Measurements from ENCODE around the gene ITGAV. TPM values are rescaled to one million over a fixed set of nuclear protein-coding genes. Genes with fewer than 3 reads are reported as not detected.

Gene ITGAV
- total RNA-seq, 2 experiments from 2014 or later, result 2.9 to 3.7 TPM

GRCh38 chr2:186569897-186570296 lies 20.0 kb upstream of the ITGAV start:
- no peak for TF ChIP-seq CTCF (IDR thresholded peaks at IDR 0.05)
- Histone ChIP-seq H3K27me3 (ENCODE audit: control insufficient read depth in 1 of 2, insufficient read depth in 2 of 2, low read length in 2 of 2) (no peaks in the 10 kb centered on the region), H3K4me1 (ENCODE audit: insufficient read depth, low read length) (no peaks in the 10 kb centered on the region), H3K9me3 (ENCODE audit: control insufficient read depth in 1 of 2, insufficient read depth in 1 of 2, low read length in 2 of 2) (no peaks in the 10 kb centered on the region), H3K4me3 (ENCODE audit: low read length) (no peak overlapping the region), H3K36me3 (ENCODE audit: insufficient read depth, low read length) (no peaks in the 10 kb centered on the region), H3K27ac (ENCODE audit: low read depth in 1 of 2, low read length in 2 of 2) (no peak overlapping the region)
- no peak overlapping the region for H3K27ac Mint-ChIP-seq
- CTCF ChIA-PET, result interaction anchor here (0.7 to 1.2 kb wide), 2 partner anchors 57 to 72 kb away, joined by 3 read pairs; no protein-coding TSS in a partner anchor
- no peak for ATAC-seq (ENCODE audit: poor library complexity)
- H3K4me1 Mint-ChIP-seq (ENCODE audit: low read depth), result no peaks in the 10 kb centered on the region
- intact Hi-C loops (cut with DNase I, micrococcal nuclease), result no loop called here
- H3K4me3 Mint-ChIP-seq, result no peak overlapping the region
- DNase-seq, result no peak
- POLR2A ChIA-PET, result interaction anchor here (1.1 kb wide), 1 partner anchor 19 kb away, joined by 4 read pairs; no protein-coding TSS in a partner anchor
- H3K36me3 Mint-ChIP-seq (ENCODE audit: low read depth), result no peaks in the 10 kb centered on the region
- no peaks in the 10 kb centered on the region for H3K9me3 Mint-ChIP-seq
- peaks cover 7% of the 10 kb centered on the region for H3K27me3 Mint-ChIP-seq

GRCh38 chr2:186570604-186571003 lies 19.3 kb upstream of the ITGAV start:
- Histone ChIP-seq H3K4me1 (ENCODE audit: insufficient read depth, low read length) (no peaks in the 10 kb centered on the region), H3K27me3 (ENCODE audit: control insufficient read depth in 1 of 2, insufficient read depth in 2 of 2, low read length in 2 of 2) (no peaks in the 10 kb centered on the region), H3K27ac (ENCODE audit: low read depth in 1 of 2, low read length in 2 of 2) (no peak overlapping the region), H3K4me3 (ENCODE audit: low read length) (no peak overlapping the region), H3K9me3 (ENCODE audit: control insufficient read depth in 1 of 2, insufficient read depth in 1 of 2, low read length in 2 of 2) (no peaks in the 10 kb centered on the region), H3K36me3 (ENCODE audit: insufficient read depth, low read length) (no peaks in the 10 kb centered on the region)
- ATAC-seq (ENCODE audit: poor library complexity) (no peak), DNase-seq (no peak)
- intact Hi-C loops (cut with DNase I, micrococcal nuclease), result no loop called here
- Mint-ChIP-seq H3K27me3 (peaks cover 4% of the 10 kb centered on the region), H3K9me3 (no peaks in the 10 kb centered on the region), H3K4me3 (no peak overlapping the region), H3K27ac (no peak overlapping the region), H3K4me1 (ENCODE audit: low read depth) (no peaks in the 10 kb centered on the region), H3K36me3 (ENCODE audit: low read depth) (no peaks in the 10 kb centered on the region)
- CTCF ChIA-PET, result interaction anchor here (1.2 kb wide), 1 partner anchor 71 kb away, joined by 3 read pairs; no protein-coding TSS in a partner anchor
- POLR2A ChIA-PET, result interaction anchor here (1.1 kb wide), 1 partner anchor 19 kb away, joined by 4 read pairs; no protein-coding TSS in a partner anchor
- TF ChIP-seq CTCF (IDR thresholded peaks at IDR 0.05), result no peak

DNA sequence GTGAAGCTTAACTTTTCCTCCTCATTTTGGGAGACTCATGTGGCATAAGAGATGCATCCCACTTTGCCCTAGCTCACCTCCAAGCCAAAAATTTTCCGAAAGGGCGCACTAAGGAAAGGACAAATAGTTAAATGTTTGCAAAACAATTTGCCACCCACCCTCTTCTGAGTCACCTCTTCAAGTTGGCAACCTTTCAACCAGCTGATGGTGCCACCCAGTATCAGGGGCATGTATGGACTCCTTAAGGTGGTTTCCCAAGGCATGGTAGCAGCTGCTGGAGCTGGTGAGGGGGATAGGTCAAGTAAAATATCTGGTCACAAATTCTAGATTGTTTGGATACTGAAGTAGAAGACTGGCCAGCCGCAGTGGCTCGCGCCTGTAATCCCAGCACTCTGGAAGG lies 17.2 kb upstream of the ITGAV start:
- ChIA-PET POLR2A (no interaction called here), CTCF (no interaction called here)
- H3K27ac ChIP-seq (ENCODE audit: low read depth in 1 of 2, low read length in 2 of 2), result no peak overlapping the region
- H3K27ac Mint-ChIP-seq, result no peak overlapping the region
- intact Hi-C loops (cut with DNase I, micrococcal nuclease), result no loop called here
- peaks cover 4% of the 10 kb centered on the region for H3K27me3 Mint-ChIP-seq
- H3K4me1 ChIP-seq (ENCODE audit: insufficient read depth, low read length), result no peaks in the 10 kb centered on the region
- H3K36me3 ChIP-seq (ENCODE audit: insufficient read depth, low read length), result no peaks in the 10 kb centered on the region
- H3K4me3 ChIP-seq (ENCODE audit: low read length), result no peak overlapping the region
- no peaks in the 10 kb centered on the region for H3K9me3 Mint-ChIP-seq
- H3K27me3 ChIP-seq (ENCODE audit: control insufficient read depth in 1 of 2, insufficient read depth in 2 of 2, low read length in 2 of 2), result no peaks in the 10 kb centered on the region
- no peaks in the 10 kb centered on the region for H3K9me3 ChIP-seq (ENCODE audit: control insufficient read depth in 1 of 2, insufficient read depth in 1 of 2, low read length in 2 of 2)
- ATAC-seq (ENCODE audit: poor library complexity) (no peak), DNase-seq (no peak)
- no peak for TF ChIP-seq CTCF (IDR thresholded peaks at IDR 0.05)
- no peak overlapping the region for H3K4me3 Mint-ChIP-seq
- no peaks in the 10 kb centered on the region for H3K4me1 Mint-ChIP-seq (ENCODE audit: low read depth)
- H3K36me3 Mint-ChIP-seq (ENCODE audit: low read depth), result no peaks in the 10 kb centered on the region

Measured in CD4-positive, alpha-beta T cell (primary cell).